Subcutaneous abdominal adipose tissue (tissue), 5 donors: Measurements from ENCODE around the gene SAMD11.

ENCODE experiments used
- H3K27ac ChIP-seq: one replicate; pipeline ENCODE4 v1.7.0; 2013; ENCODE audit warnings: low read depth, mild to moderate bottlenecking, inconsistent platforms, low read length, moderate library complexity
- H3K27me3 ChIP-seq, 5 donors: one replicate each; pipeline ENCODE4 v1.7.0; 2013; ENCODE audit warnings: low read length in 5 of 5, inconsistent platforms in 1 of 5; ENCODE audit not compliant: control insufficient read depth in 5 of 5, insufficient read depth in 4 of 5
- H3K36me3 ChIP-seq, 5 donors: one replicate each; pipeline ENCODE4 v1.7.0; 2013; ENCODE audit warnings: low read length in 5 of 5; ENCODE audit not compliant: control insufficient read depth in 5 of 5, insufficient read depth in 5 of 5
- H3K4me1 ChIP-seq, 5 donors: one replicate each; pipeline ENCODE4 v1.7.0; 2013; ENCODE audit warnings: low read length in 5 of 5, mild to moderate bottlenecking in 3 of 5, moderate library complexity in 1 of 5; ENCODE audit not compliant: control insufficient read depth in 5 of 5, insufficient read depth in 5 of 5
- H3K4me3 ChIP-seq, 5 donors: one replicate each; pipeline ENCODE4 v1.7.0; 2013; ENCODE audit warnings: low read length in 5 of 5, low read depth in 1 of 5
- H3K9ac ChIP-seq, 5 donors: one replicate each; pipeline ENCODE4 v1.7.0; 2013; ENCODE audit warnings: low read length in 5 of 5, mild to moderate bottlenecking in 4 of 5, moderate library complexity in 3 of 5
- H3K9me3 ChIP-seq, 5 donors: one replicate each; pipeline ENCODE4 v1.7.0; 2013; ENCODE audit warnings: low read length in 5 of 5; ENCODE audit not compliant: control insufficient read depth in 5 of 5
- donor health status: healthy.
- donor health status: healthy.
- donor health status: healthy.
- donor health status: healthy.
- donor health status: healthy.

Gene SAMD11

GRCh38 chr1:917076-917459, 6.7 kb upstream of the SAMD11 start:
- H3K36me3 ChIP-seq = no peaks in the 10 kb centered on the region
- H3K4me1 ChIP-seq = peaks cover 0 to 16% (median 14%) of the 10 kb centered on the region in 5 donors
- H3K9me3 ChIP-seq = no peaks in the 10 kb centered on the region
- H3K9ac ChIP-seq = no peak overlapping the region
- H3K4me3 ChIP-seq = no peak overlapping the region
- no peak overlapping the region for H3K27ac ChIP-seq
- H3K27me3 ChIP-seq = peaks cover 69 to 87% (median 86%) of the 10 kb centered on the region in 5 donors

DNA sequence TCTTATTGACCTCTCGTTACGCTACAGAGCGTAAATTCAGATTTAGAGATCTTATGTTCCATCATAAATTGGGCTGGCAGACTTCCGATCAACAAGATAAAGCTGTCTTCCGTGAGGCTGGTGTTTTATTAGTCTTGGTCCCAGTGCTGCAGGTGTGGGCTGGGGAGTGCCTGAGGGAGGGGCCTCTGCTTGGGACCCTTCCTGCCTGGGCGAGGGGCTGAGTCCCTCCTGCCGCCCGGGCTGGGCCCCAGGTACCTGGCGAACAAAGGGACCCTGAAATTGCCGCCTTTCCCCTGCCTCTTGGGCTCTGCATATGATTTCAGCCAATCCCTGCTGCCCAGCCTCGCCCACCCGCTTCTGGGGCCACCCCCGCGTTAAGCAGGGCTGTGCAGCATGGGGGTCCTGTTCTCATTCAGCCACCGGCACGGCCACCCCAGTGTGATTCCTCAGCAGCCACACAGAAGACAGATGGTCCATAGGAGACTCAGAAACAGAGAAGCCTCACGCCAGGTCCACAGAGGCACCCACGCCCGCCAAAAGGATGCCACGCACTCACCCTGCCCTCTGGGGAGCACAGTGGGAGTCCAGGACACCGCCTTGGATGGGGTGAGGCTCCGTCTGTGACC, 6.1 kb upstream of the SAMD11 start:
- Histone ChIP-seq H3K27me3 (peaks cover 66 to 87% (median 86%) of the 10 kb centered on the region in 5 donors), H3K4me1 (peaks cover 0 to 16% (median 14%) of the 10 kb centered on the region in 5 donors), H3K27ac (no peak overlapping the region), H3K9ac (no peak overlapping the region), H3K9me3 (no peaks in the 10 kb centered on the region), H3K36me3 (no peaks in the 10 kb centered on the region), H3K4me3 (no peak overlapping the region)

DNA sequence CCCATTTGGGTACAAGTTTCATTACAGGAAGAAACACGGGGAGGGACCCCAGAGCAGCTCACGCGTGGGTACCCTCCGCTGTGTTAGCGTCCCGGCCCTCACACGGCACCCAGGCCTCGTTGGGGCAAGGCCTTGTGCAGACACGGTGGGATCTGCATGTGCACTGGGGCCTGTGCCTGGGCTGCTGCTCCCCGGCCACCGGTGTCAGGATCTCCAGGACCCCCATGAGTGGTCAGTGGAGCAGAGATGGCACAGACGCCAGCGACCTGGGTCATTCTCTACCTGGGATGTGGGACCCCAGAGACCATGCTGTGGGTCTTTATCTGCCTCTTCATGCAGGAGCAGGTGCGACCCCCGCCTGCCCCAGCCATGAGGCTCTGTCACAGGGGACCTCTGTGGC, 5.4 kb upstream of the SAMD11 start:
- Histone ChIP-seq H3K9me3 (no peaks in the 10 kb centered on the region), H3K36me3 (no peaks in the 10 kb centered on the region), H3K9ac (no peak overlapping the region), H3K27ac (no peak overlapping the region), H3K27me3 (peaks cover 65 to 91% (median 86%) of the 10 kb centered on the region in 5 donors), H3K4me3 (no peak overlapping the region), H3K4me1 (peaks cover 1 to 23% (median 20%) of the 10 kb centered on the region in 5 donors)

GRCh38 chr1:918843-919242, 4.9 kb upstream of the SAMD11 start:
- H3K36me3 ChIP-seq = no peaks in the 10 kb centered on the region
- H3K9me3 ChIP-seq = no peaks in the 10 kb centered on the region
- H3K27ac ChIP-seq = no peak overlapping the region
- no peak overlapping the region for H3K4me3 ChIP-seq
- peaks cover 62 to 87% (median 82%) of the 10 kb centered on the region in 5 donors for H3K27me3 ChIP-seq
- peaks cover 1 to 25% (median 23%) of the 10 kb centered on the region in 5 donors for H3K4me1 ChIP-seq
- no peak overlapping the region for H3K9ac ChIP-seq

- peaks cover 57 to 82% (median 79%) of the 10 kb centered on the region in 5 donors for H3K27me3 ChIP-seq
- peaks cover 1 to 27% (median 23%) of the 10 kb centered on the region in 5 donors for H3K4me1 ChIP-seq
- H3K4me3 ChIP-seq = no peak overlapping the region
- no peaks in the 10 kb centered on the region for H3K9me3 ChIP-seq
- H3K9ac ChIP-seq = no peak overlapping the region
- no peak overlapping the region for H3K27ac ChIP-seq
- no peaks in the 10 kb centered on the region for H3K36me3 ChIP-seq
These were observed 4.4 kb upstream of the SAMD11 start for GRCh38 chr1:919271-919872.

DNA sequence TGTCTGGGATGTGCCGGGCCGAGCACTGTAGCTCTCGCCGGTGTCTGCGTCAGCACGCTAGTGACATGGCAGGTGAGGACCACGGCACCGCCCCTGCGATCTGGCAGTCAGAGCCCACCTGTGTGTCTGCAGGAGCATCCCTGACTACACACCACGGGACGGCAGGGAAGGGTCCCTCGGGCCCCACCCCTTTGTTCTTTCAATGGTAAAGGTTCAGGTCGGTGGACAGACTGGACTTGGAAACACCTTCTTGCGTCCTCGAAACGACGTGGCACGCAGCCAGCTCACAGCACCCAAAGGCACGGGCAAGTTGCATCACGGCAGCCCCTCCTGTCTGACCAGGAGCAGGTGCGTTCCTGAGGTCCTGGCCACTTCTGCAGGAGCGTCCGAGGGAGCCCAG, 3.7 kb upstream of the SAMD11 start:
- no peaks in the 10 kb centered on the region for H3K36me3 ChIP-seq
- no peak overlapping the region for H3K9ac ChIP-seq
- H3K27ac ChIP-seq = no peak overlapping the region
- H3K27me3 ChIP-seq = peaks cover 56 to 84% (median 77%) of the 10 kb centered on the region in 5 donors
- H3K4me3 ChIP-seq = no peak overlapping the region
- peaks cover 1 to 33% (median 28%) of the 10 kb centered on the region in 5 donors for H3K4me1 ChIP-seq
- no peaks in the 10 kb centered on the region for H3K9me3 ChIP-seq

GRCh38 chr1:920521-920920, 3.2 kb upstream of the SAMD11 start:
- Histone ChIP-seq H3K36me3 (no peaks in the 10 kb centered on the region), H3K27me3 (peaks cover 55 to 83% (median 76%) of the 10 kb centered on the region in 5 donors), H3K4me3 (peak overlapping the region in 1 of 5 donors; percentile 25), H3K27ac (no peak overlapping the region), H3K9me3 (no peaks in the 10 kb centered on the region), H3K9ac (no peak overlapping the region), H3K4me1 (peaks cover 1 to 37% (median 30%) of the 10 kb centered on the region in 5 donors)

GRCh38 chr1:921011-921837, 2.5 kb upstream of the SAMD11 start:
- Histone ChIP-seq H3K4me1 (peaks cover 1 to 41% (median 35%) of the 10 kb centered on the region in 5 donors), H3K36me3 (no peaks in the 10 kb centered on the region), H3K9ac (no peak overlapping the region), H3K27me3 (peaks cover 55 to 83% (median 76%) of the 10 kb centered on the region in 5 donors), H3K27ac (no peak overlapping the region), H3K4me3 (peak overlapping the region in 2 of 5 donors; percentile 17 to 25), H3K9me3 (no peaks in the 10 kb centered on the region)

DNA sequence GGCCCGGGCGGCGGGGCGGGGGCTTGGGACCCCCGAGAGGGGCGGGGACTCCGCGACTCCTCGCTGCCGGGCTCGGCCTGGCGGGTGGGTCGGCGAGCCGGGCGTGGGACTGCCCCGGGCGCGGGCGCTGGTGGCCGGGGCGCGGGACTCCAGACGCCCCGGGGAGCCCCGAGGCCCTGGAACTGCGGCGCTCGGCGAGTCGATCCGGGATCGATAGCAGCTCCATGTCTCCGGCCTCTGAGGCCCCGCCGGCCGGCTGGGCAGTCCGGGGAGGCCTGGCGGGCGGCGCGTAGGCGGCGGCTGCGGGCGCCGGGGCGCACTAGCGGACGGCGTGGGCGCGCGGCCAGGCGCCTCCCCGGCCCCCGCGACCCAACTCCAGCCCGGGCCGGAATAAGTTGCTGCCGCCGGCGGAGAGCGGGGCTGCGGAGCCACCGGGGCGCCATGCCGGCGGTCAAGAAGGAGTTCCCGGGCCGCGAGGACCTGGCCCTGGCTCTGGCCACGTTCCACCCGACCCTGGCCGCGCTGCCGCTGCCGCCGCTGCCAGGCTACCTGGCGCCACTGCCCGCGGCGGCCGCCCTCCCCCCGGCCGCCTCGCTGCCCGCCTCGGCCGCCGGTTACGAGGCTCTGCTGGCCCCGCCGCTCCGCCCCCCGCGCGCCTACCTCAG, 400 bp downstream of the SAMD11 start:
- Histone ChIP-seq H3K27ac (no peak overlapping the region), H3K9ac (no peak overlapping the region), H3K9me3 (no peaks in the 10 kb centered on the region), H3K4me3 (peak overlapping the region in 4 of 5 donors; percentile 32 to 66 (median 50)), H3K27me3 (peaks cover 46 to 75% (median 66%) of the 10 kb centered on the region in 5 donors), H3K36me3 (no peaks in the 10 kb centered on the region), H3K4me1 (peaks cover 1 to 41% (median 35%) of the 10 kb centered on the region in 5 donors)
